Psoas muscle (tissue), 8 donors: Measurements from ENCODE around the gene EVI5L. TPM values are rescaled to one million over a fixed set of nuclear protein-coding genes. Genes with fewer than 3 reads are reported as not detected.
"Not testable (repeated sequence)": the region's sequence is repeated elsewhere in the genome, so short reads cannot be mapped to it uniquely, and the experiment has no call there.

Source experiments
- ATAC-seq, 4 donors: fragments of 200-7000 bp; cut with Tn5 transposase; one replicate each; pipeline ENCODE4 v1.9.1; 2020; ENCODE audit warnings: moderate library complexity in 3 of 4, mild to moderate bottlenecking in 2 of 4
- DNase-seq, 2 donors: peaks; one replicate each; pipeline ENCODE4 v3.0.0-alpha.2; 2020
- H3K27ac ChIP-seq: fragments of 200-600 bp; one replicate; pipeline ENCODE4 v1.8.0; 2022
- H3K27me3 ChIP-seq, 3 donors: fragments of 200-600 bp in 1 of 3; one replicate each; pipeline versions ENCODE4 v1.6.1 to v1.8.0; 2013 to 2022; ENCODE audit warnings: low read length in 2 of 3, mild to moderate bottlenecking in 2 of 3, moderate library complexity in 1 of 3; ENCODE audit not compliant: insufficient read depth in 3 of 3
- H3K36me3 ChIP-seq, 2 donors: fragments of 200-600 bp in 1 of 2; one replicate each; pipeline versions ENCODE4 v1.6.1 to v1.8.0; 2013 to 2022; ENCODE audit warnings: low read depth in 1 of 2, mild to moderate bottlenecking in 1 of 2, moderate library complexity in 1 of 2; ENCODE audit not compliant: insufficient read depth in 1 of 2
- H3K4me1 ChIP-seq: fragments of 200-600 bp; one replicate; pipeline ENCODE4 v1.8.0; 2022
- H3K4me3 ChIP-seq: fragments of 200-600 bp; one replicate; pipeline ENCODE4 v1.8.0; 2022; ENCODE audit warnings: mild to moderate bottlenecking
- H3K9me3 ChIP-seq: fragments of 200-600 bp; one replicate; pipeline ENCODE4 v1.8.0; 2022
- WGBS, 3 donors: extraction: QIAGEN DNeasy Blood & Tissue Kit; methylation state at CpG; one replicate each; pipeline versions ENCODE4 v1.1.6 to v1.1.7; 2013; 5-methylcytosine and 5-hydroxymethylcytosine counted together
- intact Hi-C, 2 donors: fragments of 100-400 bp; cut with DNase I; formaldehyde crosslinking; loops; one replicate each; pipeline versions ENCODE4 v1.11.0 to v1.14.2; 2022
- polyA plus RNA-seq, 3 donors: library from polyadenylated mRNA; stranded (reverse); fragments of 200-250 nt; gene quantifications; one replicate each; pipeline ENCODE4 v1.2.3, GENCODE V29; 2013
- total RNA-seq, 4 donors: library from RNA; stranded (reverse); fragmentation: NEBNext Ultra II Directional in 2 of 4; extraction: Animal tissue kit (Norgen Biotek cat#: 25700) in 2 of 4; gene quantifications; one replicate each; pipeline versions ENCODE4 v1.2.1 to v1.2.4, GENCODE V29; 2021 to 2023
- TF ChIP-seq, protein P1 (sequence below): fragments of 200-600 bp; IDR thresholded peaks from one replicate; pipeline ENCODE4 v1.8.0; 2022; ENCODE audit warnings: antibody characterized with exemption
- donor health status: healthy with polysubstance abuse.
- donor health status: DM: no; HTN: no; CAD: no; lungs with moderate emphysema.
- donor health status: Bipolar disorder and iron deficiency.
- donor health status: healthy.
- donor health status: DM: yes; HTN: yes; CAD: no.
- donor health status: DM: no; HTN: no; CAD: no.
- donor health status: DM: no; HTN: no; CAD: no.
- donor health status: DM: yes; HTN: yes; CAD: no.

The EVI5L gene
- total and polyA plus RNA-seq, 7 donors = 5.8 to 25.9 (median 13.9) TPM

DNA sequence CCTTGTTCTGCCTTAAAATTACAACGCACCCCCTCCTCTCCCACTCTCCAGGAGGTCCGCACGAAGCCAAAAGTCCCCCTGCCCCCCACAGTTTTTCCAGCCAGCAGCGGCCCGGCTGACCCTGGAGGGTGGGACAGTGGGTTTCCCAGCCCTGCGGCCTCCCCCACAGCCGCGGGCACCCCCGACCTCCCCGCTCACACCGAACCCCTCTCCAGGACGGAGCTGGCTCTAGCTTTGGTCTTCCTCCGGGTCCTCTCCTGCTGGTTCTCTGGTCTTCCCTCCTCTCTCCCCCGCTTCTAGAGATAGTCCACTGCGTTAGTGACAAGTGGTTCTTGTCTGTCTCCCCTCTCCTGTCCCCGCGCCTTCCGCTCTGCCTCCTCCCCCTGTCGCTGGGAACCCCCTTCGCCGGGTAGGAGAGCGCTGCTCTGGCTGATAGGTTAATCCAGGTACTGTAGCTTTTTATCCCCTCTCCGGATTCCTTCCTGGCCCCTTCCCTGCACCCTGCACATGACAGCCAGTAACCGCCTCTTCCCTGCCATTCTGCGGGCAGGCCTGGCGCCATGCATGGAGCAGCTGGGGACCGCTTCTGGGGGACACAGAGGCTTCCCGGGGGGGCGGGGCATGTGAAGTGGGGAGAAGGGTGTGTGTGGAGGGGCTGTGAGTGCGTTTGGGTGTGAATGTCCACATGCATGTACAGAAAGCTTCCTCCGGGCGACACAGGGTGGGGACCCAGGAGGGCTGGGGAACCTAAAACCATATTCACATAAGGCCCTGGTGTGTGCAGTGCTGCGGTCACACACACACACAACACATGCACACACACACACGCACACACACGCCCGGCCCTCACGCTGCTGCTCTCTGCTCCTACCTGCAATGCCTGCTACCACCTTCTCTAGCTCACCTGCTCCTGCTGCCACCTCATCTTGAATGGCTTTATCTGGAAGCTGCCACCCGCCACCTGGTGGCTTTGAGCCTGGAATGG lies 27.0 kb downstream of the EVI5L start:
- DNase-seq (peak in 1 of 2 donors; percentile 48), ATAC-seq (no peak)
- no peak overlapping the region for H3K4me3 ChIP-seq
- no peak overlapping the region for H3K27ac ChIP-seq
- peaks cover 0 to 28% (median 6%) of the 10 kb centered on the region in 3 donors for H3K27me3 ChIP-seq
- no peaks in the 10 kb centered on the region for H3K36me3 ChIP-seq
- peaks cover 9% of the 10 kb centered on the region for H3K4me1 ChIP-seq
- H3K9me3 ChIP-seq = no peaks in the 10 kb centered on the region
- WGBS, 3 donors = 86 to 88% (median 88%) methylated on average over 38 of the region's 38 CpGs
- TF ChIP-seq, protein P1, sequence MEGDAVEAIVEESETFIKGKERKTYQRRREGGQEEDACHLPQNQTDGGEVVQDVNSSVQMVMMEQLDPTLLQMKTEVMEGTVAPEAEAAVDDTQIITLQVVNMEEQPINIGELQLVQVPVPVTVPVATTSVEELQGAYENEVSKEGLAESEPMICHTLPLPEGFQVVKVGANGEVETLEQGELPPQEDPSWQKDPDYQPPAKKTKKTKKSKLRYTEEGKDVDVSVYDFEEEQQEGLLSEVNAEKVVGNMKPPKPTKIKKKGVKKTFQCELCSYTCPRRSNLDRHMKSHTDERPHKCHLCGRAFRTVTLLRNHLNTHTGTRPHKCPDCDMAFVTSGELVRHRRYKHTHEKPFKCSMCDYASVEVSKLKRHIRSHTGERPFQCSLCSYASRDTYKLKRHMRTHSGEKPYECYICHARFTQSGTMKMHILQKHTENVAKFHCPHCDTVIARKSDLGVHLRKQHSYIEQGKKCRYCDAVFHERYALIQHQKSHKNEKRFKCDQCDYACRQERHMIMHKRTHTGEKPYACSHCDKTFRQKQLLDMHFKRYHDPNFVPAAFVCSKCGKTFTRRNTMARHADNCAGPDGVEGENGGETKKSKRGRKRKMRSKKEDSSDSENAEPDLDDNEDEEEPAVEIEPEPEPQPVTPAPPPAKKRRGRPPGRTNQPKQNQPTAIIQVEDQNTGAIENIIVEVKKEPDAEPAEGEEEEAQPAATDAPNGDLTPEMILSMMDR = no peak
- intact Hi-C loops = loop anchor here in 1 of 2 donors (10.0 kb wide), 1 partner anchor 398 kb away; no protein-coding TSS in a partner anchor

GRCh38 chr19:7857727-7858108 lies 27.7 kb downstream of the EVI5L start:
- ATAC-seq (no peak), DNase-seq (peak in 1 of 2 donors; percentile 12)
- intact Hi-C loops = loop anchor here in 1 of 2 donors (10.0 kb wide), 1 partner anchor 397 kb away; no protein-coding TSS in a partner anchor
- Histone ChIP-seq H3K27me3 (peaks cover 0 to 32% (median 8%) of the 10 kb centered on the region in 3 donors), H3K4me3 (no peak overlapping the region), H3K27ac (no peak overlapping the region), H3K4me1 (peaks cover 10% of the 10 kb centered on the region), H3K36me3 (no peaks in the 10 kb centered on the region), H3K9me3 (no peaks in the 10 kb centered on the region)
- TF ChIP-seq, protein P1 = no peak
- WGBS, 3 donors = 78 to 87% (median 85%) methylated on average over 7 to 8 of the region's 8 CpGs

DNA sequence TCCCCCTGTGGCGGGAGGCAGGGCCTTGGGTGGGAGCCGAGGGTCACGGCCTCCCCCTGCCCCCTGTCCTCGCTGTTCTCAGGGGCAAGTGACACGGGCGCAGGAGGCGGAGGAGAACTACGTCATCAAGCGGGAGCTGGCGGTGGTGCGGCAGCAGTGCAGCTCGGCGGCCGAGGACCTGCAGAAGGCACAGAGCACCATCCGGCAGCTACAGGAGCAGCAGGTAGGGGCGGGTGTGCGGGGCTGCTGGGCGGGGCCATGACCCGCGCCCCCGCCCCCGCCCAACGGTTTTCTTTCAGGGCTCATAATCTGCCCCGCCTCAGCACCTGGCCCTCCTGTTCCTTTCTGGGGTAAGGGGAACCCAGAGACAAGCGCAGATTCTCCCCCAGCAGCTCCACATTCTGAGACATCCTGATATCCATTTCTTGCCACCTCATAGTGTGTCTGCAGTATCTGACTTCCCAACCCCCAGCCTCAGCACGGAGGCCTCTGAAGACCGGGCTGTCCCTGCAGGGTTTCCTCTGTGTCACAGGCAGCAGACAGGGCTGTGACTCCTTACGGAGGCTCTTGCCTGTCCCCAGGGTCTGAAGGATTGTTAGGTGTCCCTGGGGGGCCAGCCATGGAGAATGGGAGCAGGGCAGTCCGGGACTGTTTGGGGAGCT lies 28.2 kb downstream of the EVI5L start:
- ATAC-seq (no peak), DNase-seq (peak in 1 of 2 donors; percentile 20)
- Histone ChIP-seq H3K4me1 (peaks cover 8% of the 10 kb centered on the region), H3K36me3 (no peaks in the 10 kb centered on the region), H3K27ac (no peak overlapping the region), H3K4me3 (no peak overlapping the region), H3K9me3 (no peaks in the 10 kb centered on the region), H3K27me3 (peaks cover 0 to 36% (median 8%) of the 10 kb centered on the region in 3 donors)
- TF ChIP-seq, protein P1 = no peak
- intact Hi-C loops = loop anchor here in 1 of 2 donors (10.0 kb wide), 1 partner anchor 397 kb away; no protein-coding TSS in a partner anchor
- WGBS, 3 donors = 78 to 82% (median 79%) methylated on average over 23 to 29 of the region's 29 CpGs

DNA sequence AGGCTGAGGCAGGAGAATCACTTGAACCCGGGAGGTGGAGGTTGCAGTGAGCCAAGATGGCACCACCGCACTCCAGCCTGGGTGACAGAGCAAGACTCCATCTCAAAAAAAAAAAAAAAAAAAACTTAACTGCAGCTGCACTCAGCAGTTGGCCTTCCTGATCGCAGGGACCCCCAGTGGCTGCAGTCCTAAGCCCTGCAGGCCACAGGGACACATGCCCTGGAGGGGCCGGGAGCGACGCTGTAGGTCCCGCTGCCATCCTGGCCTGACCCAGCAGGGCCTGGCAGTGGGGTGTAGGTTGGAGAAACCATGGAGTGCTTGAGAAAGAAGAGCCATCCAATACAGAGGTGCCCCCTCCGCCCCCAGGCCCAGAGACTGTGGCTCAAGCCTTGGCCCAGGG lies 29.1 kb downstream of the EVI5L start:
- H3K27ac ChIP-seq, H3K4me1 ChIP-seq, H3K9me3 ChIP-seq, H3K4me3 ChIP-seq, H3K36me3 ChIP-seq, ATAC-seq: not testable (repeated sequence)
- peak in 1 of 2 donors; percentile 22 for DNase-seq
- WGBS, 3 donors = 94 to 98% (median 95%) methylated on average over 7 to 8 of the region's 8 CpGs
- H3K27me3 ChIP-seq = peaks cover 0 to 44% (median 10%) of the 10 kb centered on the region in 3 donors
- intact Hi-C loops = loop anchor here in 1 of 2 donors (10.0 kb wide), 1 partner anchor 396 kb away; no protein-coding TSS in a partner anchor
